Measurements from ENCODE around the gene ZXDC.

DNA sequence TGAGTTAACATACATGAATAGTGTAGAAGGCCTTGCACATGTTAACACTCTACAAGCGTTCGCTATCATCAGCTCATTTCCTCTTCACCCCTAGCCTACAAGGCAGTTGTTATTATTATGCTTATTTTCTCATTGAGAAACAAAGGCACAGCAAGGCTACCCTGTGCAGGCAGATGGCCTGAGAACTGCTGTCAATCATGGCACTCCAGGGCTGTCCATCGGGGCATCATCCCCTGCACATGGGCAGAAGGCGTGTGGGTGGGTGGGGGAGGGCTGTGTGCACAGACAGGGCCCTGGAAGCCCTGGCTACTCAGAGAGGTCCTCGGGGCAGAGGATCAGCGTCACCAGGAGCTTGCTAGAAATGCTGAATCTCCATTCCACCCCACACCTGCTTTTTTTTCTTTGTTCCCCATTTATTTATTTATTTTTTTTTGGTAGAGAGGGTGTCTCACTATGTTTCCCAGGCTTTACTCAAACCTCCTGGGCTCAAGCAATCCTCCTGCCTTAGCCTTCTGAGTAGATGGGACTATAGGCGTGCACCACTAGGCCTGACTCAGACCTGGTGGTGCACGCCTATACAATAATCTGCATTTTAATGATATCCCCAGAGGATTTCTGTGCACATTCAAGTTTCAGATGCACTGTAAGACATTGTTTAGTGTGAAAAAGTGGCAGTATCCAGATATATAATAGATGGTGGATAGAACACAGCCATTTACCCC lies 9.6 kb upstream of the ZXDC start:
- TF ChIP-seq CTCF (conservative IDR thresholded peaks at IDR 0.05) (no peak), ZFX (IDR thresholded peaks at IDR 0.05) (no peak)

Measured in C4-2B (cell line).